Measurements from ENCODE around the gene FUT6.

GRCh38 chr19:5799247-5800241, 40.0 kb downstream of the FUT6 start:
- no peak for TF ChIP-seq YY1 (IDR thresholded peaks at IDR 0.05; ENCODE audit: insufficient read depth, insufficient read length)
- no peak for TF ChIP-seq SUZ12 (IDR thresholded peaks at IDR 0.05; ENCODE audit: extremely low read depth, insufficient read depth, insufficient read length)
- TF ChIP-seq ZNF274 (IDR thresholded peaks at IDR 0.05; ENCODE audit: low read depth, low read length), result no peak
